HG03442 (cell line): ENCODE measurements around the gene NOTCH4.
"Not testable (repeated sequence)": the region's sequence is repeated elsewhere in the genome, so short reads cannot be mapped to it uniquely, and the experiment has no call there.

Experiments
- ATAC-seq: cut with Tn5 transposase; IDR thresholded peaks from one replicate; pipeline ENCODE4 v1.9.1; 2021; ENCODE audit warnings: mild to moderate bottlenecking, moderate library complexity; ENCODE audit not compliant: unreplicated experiment

The NOTCH4 gene

DNA sequence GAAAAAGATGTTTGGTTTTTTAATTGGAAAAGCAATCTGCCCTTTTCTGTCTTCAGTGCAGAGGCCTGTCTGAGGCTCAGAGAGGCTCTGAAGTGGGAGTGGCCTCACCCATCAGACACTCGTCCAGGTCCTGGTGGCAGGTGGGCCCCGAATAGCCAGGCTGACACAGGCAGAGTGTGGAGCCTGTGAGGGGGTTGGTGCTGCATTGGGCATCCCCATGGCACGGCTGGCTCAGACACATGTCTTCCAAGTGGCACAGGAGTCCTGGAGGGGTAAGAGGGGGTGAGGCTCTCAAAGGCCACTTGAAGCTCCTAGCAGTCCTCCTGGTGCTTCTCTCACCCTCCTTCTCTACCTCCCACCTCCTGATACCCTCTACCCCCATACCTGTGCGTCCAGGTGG, 3.8 kb downstream of the NOTCH4 start:
- no peak for ATAC-seq

DNA sequence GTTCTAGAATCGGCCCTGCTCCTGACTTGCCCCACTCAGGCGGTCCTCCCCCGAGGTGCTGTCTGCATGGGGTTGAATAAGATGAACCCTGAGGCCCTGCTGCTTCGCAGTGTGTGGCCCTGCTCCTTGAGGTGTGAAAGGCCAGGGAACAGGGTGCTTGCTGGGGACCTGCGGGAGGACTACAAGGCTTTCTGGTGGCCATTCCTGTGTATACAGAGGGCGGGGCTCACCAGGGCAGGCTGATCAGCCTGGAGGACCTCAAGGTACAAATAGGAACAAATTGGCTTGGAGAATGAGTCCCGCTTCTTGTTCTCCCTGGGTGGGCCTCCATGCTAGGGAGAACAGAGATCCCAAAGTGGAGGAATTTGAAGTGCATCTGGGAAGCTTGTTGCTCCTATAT, 5.7 kb downstream of the NOTCH4 start:
- ATAC-seq: no peak

DNA sequence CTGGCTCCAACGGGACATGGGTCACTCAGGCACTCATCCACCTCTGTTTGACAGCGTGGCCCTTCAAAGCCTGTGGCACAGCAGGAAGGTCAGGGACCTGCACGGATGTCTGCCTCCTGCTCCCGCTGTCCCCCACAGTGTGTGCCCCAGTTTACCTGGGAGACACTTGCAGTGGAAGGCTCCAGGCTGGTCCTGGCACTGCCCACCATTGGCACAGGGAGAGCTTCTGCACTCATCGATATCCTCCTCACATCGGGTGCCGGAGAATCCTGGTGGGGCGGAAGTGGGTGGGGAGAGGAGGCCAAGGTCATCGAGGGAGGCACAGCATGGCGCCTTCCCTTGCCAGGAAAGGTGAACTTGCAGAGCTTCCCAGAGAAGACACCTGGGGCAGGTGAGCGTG, 6.9 kb downstream of the NOTCH4 start:
- no peak for ATAC-seq

DNA sequence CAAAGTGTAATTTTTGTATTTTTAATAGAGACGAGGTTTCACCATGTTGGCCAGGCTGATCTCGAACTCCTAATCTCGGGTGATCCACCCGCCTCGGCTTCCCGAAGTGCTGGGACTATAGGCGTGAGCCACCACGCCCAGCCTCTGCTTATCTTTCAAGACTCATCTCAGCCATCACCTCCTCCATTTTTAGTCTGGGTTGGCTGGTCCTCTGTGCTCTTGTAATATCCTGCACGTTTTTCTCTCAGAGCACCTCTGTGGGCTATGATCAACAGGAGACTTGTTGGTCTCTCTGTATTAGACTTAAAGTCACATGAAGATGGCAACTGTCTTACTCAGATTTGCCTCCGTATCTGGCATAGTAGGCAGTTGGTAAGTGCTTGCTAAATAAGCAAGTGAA, 7.6 kb downstream of the NOTCH4 start:
- no peak for ATAC-seq

DNA sequence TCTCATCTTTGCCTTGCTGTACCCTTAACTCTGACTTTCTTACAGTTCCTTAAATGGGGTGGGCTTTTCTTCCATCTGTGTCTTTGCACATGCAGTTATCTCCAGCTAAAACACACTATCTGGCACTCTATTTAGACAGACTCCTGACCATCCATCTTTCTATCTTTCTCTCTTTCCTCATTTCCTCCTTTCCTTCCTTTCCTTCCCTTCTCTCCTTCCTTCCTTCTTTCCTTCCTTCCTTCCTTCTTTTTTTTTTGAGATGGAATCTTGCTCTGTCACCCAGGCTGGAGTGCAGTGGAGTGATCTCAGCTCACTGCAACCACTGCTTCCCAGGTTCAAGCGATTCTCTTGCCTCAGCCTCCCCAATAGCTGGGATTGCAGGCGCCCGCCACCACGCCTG, 8.2 kb downstream of the NOTCH4 start:
- no peak for ATAC-seq

DNA sequence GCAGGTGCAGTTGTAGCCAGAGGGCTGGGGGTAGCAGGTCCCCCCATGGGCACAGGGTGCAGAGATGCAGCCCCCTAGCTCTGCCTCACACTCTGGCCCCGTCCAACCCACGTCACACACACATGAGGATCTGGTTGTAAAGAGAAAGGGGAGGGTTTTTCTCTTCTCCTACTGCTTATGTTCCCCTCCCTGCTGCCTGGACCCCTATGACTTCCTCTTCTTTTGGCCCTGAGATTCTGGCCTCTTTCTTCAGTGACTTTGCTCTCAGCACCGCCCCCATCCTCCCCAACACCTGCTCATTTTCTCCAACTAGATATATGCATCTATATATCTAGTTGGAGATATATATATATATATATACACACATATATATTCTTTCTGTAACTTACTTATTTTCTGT, 9.7 kb downstream of the NOTCH4 start:
- ATAC-seq: no peak

DNA sequence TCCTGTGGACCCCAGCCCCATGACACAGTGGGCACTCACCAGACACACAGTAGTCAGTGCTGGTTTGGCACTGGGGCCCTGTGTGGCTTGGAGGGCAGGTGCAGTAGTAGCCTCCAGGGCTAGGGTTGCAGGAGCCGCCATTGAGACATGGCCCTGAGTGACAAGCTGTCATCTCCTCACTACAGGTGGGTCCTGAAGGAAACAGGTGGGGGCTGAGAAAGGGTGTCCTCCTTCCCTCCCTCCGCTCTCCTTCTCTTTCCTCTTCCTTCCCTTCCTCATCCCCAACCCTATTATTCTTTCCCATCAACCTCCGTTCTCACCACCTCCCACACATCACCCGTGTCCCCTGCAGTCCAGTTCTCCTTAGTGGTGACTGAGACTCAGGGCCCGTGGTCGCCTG, 10.2 kb downstream of the NOTCH4 start:
- ATAC-seq: no peak

DNA sequence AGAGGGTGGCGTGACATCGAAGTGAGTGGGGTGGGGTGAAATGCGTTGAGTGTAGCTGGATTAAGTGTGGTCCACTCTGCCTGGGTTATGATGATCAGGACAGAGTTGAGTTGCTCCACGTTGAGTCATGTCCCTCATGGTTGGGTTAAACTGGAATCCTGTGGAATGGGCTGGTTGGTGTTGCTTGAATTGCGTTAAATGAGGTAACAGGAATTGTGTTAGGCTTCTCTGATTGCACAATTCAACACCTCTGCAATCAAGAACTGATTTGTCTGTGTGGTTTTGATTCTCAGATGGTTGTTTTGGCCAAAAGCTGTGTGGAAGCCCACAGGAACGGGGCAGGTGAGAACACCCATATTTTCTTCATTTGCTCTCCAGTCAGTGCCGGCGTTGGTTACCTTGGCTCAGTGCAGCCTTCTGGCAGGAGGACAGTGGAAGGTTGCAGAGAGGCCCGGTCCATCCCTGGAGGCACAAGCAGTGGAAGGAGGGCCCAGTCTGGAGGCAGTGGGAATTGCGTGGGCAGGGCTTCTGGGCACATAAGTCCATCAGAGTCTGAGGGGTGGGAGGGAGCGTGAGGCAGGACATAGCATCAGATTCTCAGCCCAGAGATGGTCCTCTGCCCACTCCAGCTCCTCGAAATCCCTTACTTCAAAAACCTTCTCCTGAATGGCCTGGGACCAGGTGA, 11.6 kb downstream of the NOTCH4 start:
- ATAC-seq: no peak

DNA sequence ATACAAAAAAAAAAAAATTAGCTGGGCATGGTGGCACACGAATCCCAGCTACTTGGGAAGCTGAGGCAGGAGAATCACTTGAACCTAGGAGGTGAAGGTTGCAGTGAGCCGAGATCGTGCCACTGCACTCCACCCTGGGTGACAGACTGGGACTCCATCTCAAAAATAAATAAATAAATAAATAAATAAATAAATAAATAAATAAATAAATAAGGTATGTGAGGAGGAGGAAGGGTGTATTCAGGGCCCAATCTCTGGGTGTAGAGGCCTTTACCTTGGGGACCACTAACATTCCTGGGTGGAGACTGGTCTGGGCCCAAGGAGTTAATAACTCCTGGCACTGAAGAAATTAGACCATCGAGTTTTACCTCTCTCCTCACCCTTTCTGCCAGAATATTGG, 12.4 kb downstream of the NOTCH4 start:
- not testable (repeated sequence) for ATAC-seq

DNA sequence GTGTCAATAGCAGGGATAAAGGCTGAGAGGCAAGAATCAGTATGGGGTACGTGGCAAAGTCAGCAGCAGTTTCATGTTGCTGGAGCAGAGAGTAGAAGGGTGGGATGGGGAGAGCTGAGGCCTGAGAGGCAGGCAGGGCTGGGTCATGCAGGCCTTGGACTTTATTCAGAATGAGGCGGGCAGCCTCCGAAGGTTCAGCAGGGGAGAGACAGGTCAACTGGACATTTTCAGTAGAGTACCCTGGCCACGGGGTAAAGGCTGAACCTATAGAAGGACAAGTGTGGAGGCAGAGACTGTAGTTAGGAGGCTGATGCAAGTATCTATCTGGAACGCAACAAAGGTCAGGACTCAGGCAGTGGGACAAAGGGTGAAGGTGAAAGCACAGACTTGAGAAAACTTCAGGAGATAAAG, 13.7 kb downstream of the NOTCH4 start:
- no peak for ATAC-seq

DNA sequence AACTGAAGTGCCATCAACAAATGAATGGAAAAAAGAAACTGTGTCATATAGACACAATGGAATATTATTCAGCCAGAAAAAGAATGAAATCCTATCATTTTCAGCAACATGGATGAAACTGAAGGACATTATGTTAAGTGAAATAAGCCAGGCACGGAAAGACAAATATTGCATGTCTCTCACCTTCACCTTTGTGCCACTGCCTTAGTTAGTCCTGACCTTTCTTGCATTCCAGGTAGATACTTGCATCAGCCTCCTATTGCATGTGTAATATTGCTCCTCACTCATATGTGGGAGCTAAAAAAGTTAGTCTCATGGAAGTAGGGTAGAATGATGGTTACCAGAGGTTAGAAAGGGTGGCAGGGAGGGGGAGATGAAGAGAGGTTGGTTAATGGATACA, 14.9 kb downstream of the NOTCH4 start:
- no peak for ATAC-seq

DNA sequence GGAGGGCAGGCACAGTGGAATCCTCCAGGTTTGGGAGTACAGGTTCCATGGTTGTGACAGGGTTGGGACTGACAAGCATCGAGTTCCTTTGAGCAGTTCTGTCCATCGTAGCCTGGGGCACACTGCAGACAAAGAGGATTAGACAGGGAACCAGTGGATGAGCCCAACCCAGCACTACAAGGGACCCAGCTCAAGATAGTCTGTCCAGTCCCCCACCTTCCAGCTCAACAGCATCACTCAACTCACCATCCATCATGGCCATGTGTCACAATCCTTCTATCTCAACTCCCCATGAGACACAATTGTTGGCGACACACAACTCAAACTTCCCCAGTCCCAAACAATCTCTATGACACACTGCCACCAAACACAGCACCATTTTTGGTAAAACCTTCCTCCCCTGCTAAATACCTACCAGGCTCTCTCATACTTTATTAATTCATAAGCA, 19.6 kb downstream of the NOTCH4 start:
- ATAC-seq: no peak

DNA sequence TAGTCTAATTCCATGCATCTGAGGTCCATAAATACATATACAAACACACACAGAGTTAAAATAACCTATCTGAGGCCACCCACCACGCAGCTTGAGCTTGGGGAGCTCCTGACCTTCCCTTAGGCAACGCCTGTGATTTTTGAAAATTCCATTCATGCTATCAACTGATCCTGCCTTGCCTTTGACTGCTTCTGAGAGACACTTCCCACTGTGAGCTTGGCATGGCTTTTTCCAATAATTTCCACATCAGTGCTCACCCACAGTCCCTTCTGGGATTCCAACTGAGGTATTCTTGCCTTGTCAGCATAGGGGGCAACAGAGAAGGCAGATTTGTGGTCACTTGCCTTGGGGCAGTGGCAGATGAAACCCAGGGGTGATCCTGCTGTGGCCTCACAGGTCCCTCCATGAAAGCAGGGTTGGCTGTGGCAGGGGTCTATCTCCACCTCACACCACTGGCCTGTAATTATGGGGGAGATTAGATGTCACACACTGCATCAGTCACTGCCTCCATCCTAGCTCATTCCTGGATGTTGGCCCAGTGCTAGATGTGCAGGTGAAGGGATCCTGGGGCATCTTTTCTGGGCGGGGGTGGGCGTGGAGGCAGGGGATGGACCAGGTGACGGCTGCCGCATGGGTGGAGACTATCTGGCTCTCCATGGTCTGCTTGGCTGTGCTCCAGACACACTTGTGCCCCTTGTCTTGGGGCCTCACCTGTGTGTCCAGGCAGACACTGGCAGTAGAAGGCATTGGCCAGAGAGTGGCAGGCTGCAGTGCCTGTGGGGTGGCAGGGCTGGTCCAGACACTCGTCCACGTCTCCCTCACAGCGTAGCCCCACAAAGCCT, 20.2 kb downstream of the NOTCH4 start:
- ATAC-seq: no peak

DNA sequence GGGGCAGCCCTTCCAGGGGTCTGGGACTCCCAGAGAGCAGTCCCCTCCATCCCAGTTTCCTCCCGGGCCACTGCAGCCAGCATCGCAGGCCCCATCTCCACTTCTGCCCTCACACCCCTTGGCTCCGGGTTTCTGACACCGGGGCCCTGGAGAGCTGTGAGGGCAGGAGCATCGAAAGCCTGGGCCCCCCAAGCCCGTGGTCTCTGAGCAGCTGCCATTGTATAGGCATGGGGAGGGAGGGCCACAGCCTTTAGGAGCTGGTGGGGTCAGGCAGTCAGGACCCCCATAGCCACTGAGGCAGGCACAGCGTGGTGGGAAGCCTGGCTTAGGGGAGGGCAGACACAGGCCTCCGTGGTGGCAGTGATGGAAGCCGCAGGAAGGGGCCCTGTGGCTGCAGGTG, 21.7 kb downstream of the NOTCH4 start:
- no peak for ATAC-seq

DNA sequence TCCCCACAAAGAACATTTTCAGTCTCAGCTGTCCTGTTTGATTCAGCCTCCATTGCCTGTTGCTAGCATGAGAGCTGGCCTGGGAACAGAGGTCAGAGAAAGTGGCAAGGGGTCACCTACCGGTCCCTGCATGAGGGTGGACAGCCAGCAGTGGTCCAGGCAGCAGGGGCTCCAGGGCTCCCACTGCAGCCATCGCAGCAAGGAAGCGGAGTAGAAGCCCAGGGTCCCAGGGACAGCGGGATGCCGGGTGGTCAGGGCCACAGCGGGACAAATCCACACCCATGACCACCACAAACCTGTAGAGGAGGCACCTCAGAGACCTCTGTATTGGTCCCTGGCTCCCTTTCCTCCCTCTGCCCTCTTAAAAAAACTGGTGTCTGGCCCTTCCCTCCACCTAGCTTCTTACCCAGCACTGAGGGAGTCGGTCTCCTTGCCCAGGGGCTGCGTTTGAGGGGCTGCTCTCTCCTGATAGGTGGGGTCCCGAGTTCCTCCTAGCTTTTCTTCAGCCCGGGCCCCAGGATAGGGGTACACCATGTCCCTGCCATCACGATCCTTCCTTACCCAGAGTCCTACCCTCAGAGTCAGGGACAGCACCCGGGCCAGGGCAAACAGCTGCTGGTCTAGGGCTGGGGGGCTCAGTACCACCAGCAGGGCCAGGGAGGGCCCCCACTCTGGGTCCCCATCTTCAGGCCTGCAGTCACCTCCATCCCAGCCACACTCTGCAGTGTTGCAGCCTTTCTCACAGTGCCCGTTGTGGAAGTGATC, 23.0 kb downstream of the NOTCH4 start:
- ATAC-seq: no peak

DNA sequence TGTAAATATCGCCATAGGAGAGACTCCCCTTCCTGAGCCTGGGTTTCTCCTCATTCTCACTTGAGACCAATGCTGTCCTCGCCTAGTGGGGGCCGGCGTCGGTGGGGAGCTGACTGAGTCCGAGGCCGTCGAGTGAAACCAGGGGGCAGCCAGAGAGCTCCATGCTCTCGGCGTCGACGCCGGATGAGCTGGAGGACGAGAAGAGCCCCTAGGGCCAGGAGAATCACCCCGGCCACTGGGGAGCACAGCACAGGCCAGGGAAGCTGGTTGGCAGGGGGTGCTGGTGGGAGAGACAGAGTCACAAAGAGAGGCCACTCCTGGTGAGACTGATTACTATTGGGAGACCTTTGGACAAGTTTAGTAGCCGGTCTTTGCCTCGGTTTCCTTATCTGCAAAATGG, 25.0 kb downstream of the NOTCH4 start:
- ATAC-seq: no peak

DNA sequence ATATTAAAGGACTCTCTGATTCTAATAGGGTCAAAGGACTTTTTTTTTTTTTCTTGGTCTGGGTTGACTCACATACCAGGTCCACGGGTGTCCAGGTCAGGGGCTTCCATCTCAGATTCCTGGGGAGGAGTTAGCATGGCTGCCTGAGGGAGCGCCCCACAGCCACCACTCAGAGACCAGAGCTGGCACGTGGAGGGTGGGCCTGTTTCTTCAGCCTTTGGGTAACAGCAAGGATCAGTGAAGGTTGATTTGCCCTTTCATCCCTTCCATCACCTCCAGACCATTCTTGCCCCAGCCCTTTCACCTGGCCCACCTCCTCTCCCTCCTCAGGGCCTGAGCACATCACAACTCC, 25.5 kb downstream of the NOTCH4 start:
- ATAC-seq: no peak

DNA sequence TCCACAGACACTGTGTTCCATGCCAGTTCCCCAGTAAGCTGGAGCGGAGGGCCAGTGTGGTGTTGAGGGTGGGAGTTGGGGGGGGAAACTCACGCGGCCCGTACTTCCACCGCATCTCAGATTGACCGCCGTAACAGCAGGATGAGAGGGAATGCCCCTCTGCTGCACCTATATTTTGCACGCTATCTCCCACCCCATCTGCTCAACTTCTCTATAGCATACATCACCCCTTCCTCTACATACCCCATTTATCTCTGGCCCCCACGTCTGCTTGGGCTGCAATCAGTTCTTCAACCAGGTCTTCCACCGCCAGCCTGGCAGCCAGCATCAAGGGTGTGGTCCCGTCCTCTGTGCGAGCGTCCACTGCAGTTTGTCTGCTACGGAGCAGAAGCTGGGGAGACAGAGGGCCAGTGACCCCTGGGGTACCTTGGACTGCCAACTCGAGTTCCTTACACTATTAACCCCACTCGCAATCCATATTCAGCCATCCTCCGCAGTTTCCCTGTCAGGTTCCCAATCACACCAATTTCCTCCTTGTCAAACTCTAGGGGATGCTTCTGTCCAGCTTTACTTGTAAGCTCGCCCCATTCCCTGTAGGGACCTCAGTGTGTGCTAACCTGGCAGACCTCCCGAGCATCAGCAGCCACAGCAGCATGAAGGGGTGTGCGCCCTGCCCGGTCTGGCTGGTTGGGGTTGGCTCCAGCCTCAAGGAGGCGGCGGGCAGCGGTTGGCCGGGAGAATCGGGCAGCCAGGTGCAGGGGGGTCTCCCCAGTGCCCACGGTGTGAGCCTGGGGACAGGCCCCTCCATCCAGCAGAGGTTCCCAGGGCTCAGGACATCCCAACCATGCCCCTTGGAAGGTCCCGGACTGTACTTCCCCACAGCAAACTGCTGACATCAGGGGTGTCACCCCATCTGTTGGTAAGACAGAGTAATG, 26.9 kb downstream of the NOTCH4 start:
- ATAC-seq: no peak

DNA sequence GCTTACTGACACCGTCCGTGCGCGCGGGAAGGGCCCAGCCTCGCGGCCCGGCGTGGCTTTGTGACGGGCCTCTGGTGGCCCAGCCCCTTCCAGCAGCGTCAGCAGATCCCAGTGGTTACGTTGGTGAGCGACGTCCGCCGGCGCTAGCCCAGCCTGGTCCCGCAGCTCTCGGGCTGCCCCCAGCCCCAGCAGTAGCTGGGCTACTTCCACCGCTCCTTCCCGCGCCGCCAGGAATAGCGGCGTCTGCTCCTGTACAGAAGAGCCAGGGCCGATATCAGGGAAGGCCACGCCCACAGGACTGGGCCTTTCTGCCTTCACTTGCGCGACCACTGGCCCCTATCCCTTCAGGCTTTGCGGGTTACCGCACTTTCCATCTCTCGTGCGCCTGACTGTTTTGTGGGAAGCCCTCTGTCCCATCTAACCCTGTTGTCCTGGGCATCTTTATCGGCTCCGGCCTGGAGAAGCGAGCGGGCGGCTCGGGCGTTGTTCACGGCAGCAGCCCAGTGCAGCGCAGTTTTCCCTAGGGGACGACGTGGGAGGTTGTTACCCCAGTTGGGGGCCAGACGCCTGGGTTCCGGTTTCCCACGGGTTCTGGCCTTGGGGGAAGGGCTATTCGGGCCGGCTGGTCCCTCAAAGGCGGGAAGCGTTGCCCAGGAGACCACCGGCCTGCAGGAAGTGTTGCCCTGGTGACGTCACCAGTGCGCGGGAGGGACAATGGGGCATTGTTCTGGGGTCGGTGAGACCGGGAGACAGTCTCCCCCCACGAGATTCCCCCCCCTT, 27.8 kb downstream of the NOTCH4 start:
- ATAC-seq: peak; percentile 69

DNA sequence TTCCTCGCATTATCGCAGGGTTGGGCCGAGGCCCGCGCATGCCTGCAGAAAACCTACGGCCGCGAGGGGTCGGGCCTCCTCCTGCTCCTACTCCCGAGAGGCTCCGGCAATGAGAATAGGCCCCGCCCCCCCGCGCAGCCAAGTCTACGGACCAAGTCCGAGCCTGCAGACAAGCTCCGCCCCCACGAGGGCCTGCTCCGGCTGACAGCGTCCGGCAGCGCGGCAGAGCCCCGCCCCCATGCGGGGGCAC, 28.3 kb downstream of the NOTCH4 start:
- peak; percentile 70 for ATAC-seq
